NCI-H1092 (cell line): ENCODE measurements around the gene HOXC5.

Experiments
- DNase-seq: peaks from one replicate; lab custom pipeline; 2025; lab: John Stamatoyannopoulos, UW

The HOXC5 gene

GRCh38 chr12:54019924-54020590, 12.8 kb upstream of the HOXC5 start:
- no peak for DNase-seq

- no peak for DNase-seq
Observed at GRCh38 chr12:54020591-54021405, 12.1 kb upstream of the HOXC5 start.

- DNase-seq, result no peak
Observed at GRCh38 chr12:54021432-54022013, 11.3 kb upstream of the HOXC5 start.

- no peak for DNase-seq
Observed at GRCh38 chr12:54022960-54023884, 9.6 kb upstream of the HOXC5 start.

GRCh38 chr12:54024127-54024526, 8.7 kb upstream of the HOXC5 start:
- no peak for DNase-seq

GRCh38 chr12:54024581-54025305, 8.1 kb upstream of the HOXC5 start:
- no peak for DNase-seq

GRCh38 chr12:54025499-54026405, 7.1 kb upstream of the HOXC5 start:
- DNase-seq, result no peak

- no peak for DNase-seq
Observed at GRCh38 chr12:54026640-54027441, 6.0 kb upstream of the HOXC5 start.

- DNase-seq, result no peak
Observed at GRCh38 chr12:54027442-54027786, 5.4 kb upstream of the HOXC5 start.

GRCh38 chr12:54028314-54029201, 4.3 kb upstream of the HOXC5 start, which contains the start of gene HOXC6:
Gene HOXC6 (plus strand): TSS chr12:54028440. CDS start chr12:54028522, 82 bp downstream.
- no peak for DNase-seq

GRCh38 chr12:54029529-54030441, 3.1 kb upstream of the HOXC5 start:
- DNase-seq, result no peak

GRCh38 chr12:54030442-54030801, 2.4 kb upstream of the HOXC5 start:
- no peak for DNase-seq

- no peak for DNase-seq
Observed at GRCh38 chr12:54030889-54031471, 1.9 kb upstream of the HOXC5 start.

- DNase-seq, result no peak
Observed at GRCh38 chr12:54031480-54031879, 1.4 kb upstream of the HOXC5 start.

GRCh38 chr12:54032086-54032619, 697 bp upstream of the HOXC5 start:
- no peak for DNase-seq

GRCh38 chr12:54033106-54033979, 493 bp downstream of the HOXC5 start:
- peak; percentile 42 for DNase-seq
